SKM-1 treated with dmso at 0.1 percent for 144 hours (cell line): ENCODE measurements around the gene TMEM43.

Experiments
- DNase-seq: peaks from one replicate; lab custom pipeline; 2025; ENCODE audit not compliant: unreplicated experiment; lab: John Stamatoyannopoulos, UW

Gene TMEM43

DNA sequence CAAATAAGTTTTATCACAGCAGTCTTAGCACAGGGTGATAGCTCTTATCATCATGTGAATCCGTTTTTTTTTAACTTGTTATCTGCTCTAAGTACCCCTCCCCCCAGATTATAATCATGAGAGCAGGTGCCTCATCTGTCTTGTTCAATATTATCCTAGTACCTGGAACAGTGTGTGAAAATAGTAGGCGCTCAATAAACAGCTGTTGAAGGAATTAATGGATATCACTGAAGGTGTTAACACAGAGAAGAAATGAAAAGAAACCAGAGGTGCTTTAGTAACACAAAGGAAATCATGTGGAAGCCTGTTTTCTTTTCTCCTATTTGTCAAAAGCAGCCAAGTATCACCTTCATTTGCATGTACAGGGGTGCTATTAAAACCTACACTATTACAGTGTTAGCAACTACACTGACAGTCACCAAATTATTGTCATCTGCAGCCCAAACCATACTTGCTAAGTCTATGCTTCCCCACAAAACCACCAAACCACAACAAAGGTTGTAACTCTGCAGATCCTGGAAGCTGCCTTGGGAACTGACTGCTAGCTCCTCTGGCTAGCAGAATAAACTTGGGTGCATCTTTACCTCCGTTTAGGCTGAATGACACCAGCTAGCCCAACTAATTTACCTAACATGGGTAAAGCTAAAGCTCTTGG, 50.7 kb downstream of the TMEM43 start:
- peak; percentile 11 for DNase-seq

DNA sequence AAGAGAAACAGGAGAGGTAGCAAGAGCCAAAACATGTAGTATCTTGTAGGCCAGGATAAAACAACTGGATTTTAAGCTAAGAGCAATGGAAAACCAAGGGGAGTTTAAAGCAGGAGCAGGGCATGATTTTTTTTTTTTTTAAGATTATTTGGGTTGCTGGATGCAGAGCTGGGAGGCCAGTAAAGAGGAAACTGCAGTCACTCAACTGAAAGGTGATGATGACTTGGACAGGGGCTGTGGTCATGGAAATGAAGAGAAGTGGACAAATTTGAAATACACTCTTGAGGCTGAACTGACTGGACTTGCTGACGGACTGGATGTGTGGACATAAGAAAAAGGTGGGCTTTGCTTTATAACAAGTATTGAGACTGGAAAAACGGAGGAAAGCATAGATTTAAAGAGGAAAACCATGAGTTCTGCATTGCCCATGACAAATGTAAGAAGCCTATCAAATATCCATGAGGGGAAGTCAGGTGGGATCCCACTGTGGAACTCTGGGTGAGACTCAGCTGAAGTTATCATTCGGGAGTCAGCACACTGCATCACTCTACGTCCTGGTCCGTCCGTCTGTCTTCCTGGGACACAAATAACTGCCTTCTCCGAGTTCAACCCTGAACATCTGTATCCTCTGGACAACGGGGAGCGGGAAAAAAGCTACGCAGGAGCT, 52.9 kb downstream of the TMEM43 start:
- no peak for DNase-seq

DNA sequence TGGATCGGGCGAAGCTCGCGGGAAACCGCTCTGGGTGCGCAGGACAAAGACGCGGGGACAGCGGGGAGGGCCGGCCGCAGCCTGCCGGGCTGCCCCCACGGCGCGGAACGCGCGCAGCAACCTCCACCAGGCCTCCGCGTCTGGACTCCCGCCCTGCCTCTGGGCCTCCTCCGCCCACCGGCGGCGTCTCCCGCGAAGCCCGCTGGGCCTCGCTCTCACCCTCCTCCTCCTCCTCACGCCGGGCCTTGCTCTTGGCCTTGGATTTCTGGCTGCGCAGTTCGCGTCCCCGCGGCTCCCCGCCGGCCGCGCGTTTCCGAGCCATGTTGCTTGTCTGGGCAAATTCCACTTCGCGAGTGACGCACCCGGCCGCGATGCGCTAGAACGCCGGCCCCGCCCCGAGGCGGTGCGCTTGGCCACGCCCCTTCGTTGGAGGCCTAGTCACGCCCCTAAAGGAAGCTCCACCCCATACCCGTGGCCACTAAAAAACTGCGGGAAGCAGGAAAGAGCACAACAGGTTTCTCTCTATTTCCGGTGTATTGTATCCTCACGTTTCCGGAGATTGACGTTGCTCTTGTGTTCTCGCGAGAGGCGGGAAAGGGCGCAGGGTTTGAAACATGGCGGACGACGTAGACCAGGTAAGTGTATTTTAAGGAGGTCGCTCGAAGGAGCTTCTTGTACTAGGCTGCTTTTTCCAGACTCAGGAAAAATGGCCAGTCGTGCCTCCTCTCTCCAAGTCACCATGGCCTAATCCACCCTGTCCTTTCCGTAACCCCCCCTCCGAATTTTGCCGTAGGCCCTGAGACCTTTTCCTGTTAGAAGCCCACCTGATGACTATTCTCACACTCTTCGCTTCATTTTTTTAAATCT, 53.6 kb downstream of the TMEM43 start, which contains the start of the genes LSM3 and XPC:
LSM3 (plus strand) TSS at position 571 of the 867 bp plus-strand sequence; CDS start at position 615, 44 bp downstream.
XPC (minus strand) TSS at position 355 of the 867 bp plus-strand sequence; CDS start at position 322, 33 bp downstream.
- DNase-seq = peak; percentile 98

DNA sequence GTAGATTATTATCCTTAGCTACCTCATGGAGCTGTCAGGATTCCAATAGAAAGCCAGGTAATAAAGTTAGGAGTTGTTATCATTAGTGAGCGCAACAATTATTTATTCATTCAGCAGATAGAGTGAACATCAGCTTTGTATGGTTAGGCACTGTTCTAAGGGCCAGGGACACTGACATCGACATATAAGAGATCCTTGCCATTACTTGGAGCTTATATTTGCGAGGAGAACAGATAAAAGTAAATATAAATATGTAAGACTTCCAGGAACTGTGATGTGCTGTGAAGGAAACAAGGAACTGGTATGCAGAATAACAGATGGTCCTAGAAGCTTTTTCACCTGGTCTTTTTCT, 54.2 kb downstream of the TMEM43 start:
- no peak for DNase-seq

DNA sequence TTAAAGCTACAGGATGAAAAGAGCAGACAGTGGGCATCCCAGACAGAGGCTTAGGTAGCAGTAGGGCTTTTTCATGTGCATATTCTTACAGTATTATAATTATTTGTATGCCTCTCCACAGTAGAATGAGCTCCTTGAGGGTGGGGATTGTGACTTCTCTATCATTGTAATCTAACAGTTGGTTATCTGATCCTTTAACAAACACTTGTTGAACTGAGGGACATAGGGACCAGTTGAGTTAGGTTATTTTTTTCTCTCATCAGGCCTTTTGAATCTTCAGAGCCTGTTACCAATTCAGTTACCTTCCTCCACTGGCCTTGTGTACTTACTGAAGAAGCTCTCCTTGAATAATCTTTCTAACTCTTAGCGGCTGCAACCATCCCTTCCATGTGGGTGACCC, 54.9 kb downstream of the TMEM43 start:
- DNase-seq = no peak

DNA sequence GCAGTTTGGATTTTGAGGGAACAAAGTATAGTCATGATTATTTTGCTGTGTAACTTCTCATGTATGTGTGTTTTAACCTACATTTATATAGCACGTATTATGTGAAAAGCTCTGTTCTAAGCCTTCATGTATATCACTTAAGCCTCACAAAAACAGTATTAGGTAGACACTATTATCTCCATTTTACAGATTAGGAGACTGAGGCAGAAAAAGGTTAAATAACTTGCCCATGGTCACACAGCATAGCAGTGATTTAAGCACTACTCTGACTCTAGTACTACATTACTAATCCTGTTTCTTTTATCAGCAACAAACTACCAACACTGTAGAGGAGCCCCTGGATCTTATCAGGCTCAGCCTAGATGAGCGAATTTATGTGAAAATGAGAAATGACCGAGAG, 56.4 kb downstream of the TMEM43 start:
- DNase-seq = no peak

DNA sequence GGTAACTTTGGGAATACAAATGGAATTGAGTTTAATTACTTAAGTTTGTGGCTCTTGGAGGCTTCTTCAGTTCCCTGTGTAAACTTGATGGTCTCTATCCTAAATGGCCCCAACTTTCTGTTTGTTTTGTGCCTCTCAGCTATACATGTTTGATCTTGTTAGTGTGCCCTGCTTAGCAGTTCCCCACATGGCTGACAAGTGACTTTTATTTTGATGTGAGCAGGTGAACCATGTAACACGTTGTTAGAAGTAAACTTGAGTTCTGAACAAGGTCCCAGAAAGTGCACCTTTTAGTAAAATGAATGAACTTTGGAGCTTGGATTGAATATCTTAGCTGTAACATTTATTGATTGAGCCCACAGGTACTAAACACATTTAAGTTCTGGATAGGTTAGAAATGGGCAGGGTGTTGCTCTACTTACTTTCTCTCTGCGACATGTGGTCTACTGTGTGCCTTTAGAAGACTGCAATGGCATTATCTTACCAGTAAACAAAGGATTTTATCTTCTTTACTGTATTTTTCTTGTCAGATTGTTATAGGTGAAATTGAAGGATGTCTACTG, 58.2 kb downstream of the TMEM43 start:
- no peak for DNase-seq

DNA sequence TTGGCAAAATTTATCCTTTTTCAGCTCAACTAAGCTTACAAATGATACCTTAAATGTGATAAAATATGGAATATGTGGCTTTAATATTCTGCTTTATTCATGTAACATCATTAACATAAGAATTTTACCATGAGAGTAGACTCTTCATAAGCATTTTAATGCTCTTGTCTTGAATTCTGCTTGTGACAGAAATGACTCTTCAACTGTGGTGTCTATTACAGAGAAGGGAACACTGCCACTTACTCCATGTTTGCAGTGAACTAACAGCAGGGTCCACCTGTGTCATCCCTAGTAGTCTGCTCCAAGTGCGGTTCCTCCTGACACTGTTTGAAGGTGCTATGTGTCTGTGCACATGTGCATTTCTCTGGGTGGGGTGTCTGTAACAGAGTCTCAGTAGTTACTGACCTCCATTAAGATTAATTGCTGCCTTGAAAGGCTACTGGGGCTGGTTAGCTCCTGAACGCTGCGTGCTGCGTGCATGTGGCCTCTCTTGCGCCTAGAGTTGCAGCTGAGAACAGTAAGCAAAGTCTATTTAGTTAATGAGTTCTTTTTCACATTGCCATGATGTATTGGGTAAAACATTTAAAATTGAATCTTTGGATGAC, 62.1 kb downstream of the TMEM43 start:
- no peak for DNase-seq

DNA sequence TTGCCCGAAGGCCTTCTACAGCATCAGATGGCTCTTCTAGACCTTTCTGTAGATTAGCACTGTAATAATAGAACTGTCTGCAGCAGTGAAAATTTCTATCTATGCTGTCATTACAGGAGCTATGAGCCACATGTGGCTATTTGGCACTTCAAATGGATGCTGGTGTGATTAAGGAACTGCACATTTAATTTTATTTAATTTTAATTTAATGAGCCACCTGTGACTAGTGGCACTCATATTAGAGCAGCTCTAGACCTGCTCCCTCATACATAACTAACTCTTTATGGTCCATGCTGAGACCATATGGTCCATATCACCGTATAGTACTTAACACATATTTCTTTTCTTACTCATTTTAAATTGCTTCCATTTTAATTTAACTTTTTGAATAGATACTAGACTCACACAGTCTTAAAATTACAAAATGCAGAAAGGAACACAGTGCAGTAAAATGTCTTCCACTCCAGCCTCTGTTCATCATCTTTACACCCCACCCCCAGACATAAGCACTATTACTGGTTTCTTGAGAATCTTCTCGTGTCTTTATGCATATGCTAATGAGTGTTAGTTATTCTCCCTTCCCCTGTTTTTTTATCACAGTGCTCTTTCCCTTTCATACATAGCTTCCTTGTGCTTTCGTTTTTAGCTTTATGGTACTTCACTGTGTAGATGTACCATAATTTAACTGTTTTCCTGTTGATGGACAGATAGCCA, 63.3 kb downstream of the TMEM43 start:
- no peak for DNase-seq
